Endothelial cell (in vitro differentiated cells): ENCODE data around the gene TLCD5. TPM values are rescaled to one million over a fixed set of nuclear protein-coding genes. Genes with fewer than 3 reads are reported as not detected.
A peak's percentile ranks its signal among the peaks of the same experiment; 100 is the strongest.

Source experiments
- DNase-seq: peaks from one replicate; pipeline ENCODE4 v3.0.0; 2021; ENCODE audit warnings: low spot score
- H3K27ac Mint-ChIP-seq: one replicate; pipeline ENCODE4 v1.8.0; 2021; ENCODE audit warnings: mixed read lengths, inconsistent platforms; ENCODE audit not compliant: unreplicated experiment
- H3K27me3 Mint-ChIP-seq: one replicate; pipeline ENCODE4 v1.8.0; 2021; ENCODE audit warnings: mild to moderate bottlenecking, moderate library complexity, mixed read lengths, inconsistent platforms; ENCODE audit not compliant: unreplicated experiment
- H3K36me3 Mint-ChIP-seq: one replicate; pipeline ENCODE4 v1.8.0; 2021; ENCODE audit warnings: mild to moderate bottlenecking, low read depth, mixed read lengths, inconsistent platforms; ENCODE audit not compliant: unreplicated experiment
- H3K4me1 Mint-ChIP-seq: one replicate; pipeline ENCODE4 v1.8.0; 2021; ENCODE audit warnings: mild to moderate bottlenecking, mixed read lengths, inconsistent platforms; ENCODE audit not compliant: unreplicated experiment
- H3K4me3 Mint-ChIP-seq: one replicate; pipeline ENCODE4 v1.8.0; 2021; ENCODE audit warnings: mild to moderate bottlenecking, mixed read lengths, inconsistent platforms; ENCODE audit not compliant: unreplicated experiment
- H3K9me3 Mint-ChIP-seq: one replicate; pipeline ENCODE4 v1.8.0; 2021; ENCODE audit warnings: mixed read lengths, inconsistent platforms; ENCODE audit not compliant: unreplicated experiment
- total RNA-seq: library from RNA; stranded (reverse); fragmentation: NEBNext Ultra II Directional; extraction: Animal tissue kit (Norgen Biotek cat#: 25700); gene quantifications from one replicate; pipeline ENCODE4 v1.2.1, GENCODE V29; 2021; ENCODE audit not compliant: unreplicated experiment
- TF ChIP-seq, protein P1 (sequence below): fragments of 200-600 bp; sonication (generic); IDR thresholded peaks from one replicate; pipeline ENCODE4 v1.5.0; 2021; ENCODE audit warnings: antibody characterized with exemption; ENCODE audit not compliant: unreplicated experiment

The TLCD5 gene
- total RNA-seq, 1 donor from 2014 or later: 15.2 TPM

DNA sequence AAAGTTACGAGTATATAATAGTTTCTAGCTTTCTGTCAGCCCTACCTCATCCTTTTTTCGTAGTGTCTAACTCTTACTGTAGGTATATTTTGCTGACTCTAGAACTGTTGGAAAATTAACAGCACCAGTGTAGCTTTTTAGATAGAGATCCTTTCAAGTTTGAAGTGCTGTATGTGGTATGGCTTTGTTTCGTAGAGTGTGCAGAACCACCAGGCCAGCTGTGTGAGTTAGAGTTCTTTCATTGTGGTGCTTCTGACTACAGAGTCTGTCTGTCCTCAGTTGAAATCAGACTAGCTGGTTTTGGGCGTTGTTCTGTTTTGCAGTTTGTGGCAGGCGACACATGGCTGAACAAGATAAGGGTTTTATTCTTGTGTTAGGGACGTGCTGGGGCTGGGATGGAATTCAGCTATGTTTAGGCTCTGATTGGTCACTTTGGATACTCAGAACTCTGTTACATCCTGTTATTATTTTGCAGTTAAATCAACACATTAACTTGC, 14.3 kb downstream of the TLCD5 start:
- TF ChIP-seq, protein P1, sequence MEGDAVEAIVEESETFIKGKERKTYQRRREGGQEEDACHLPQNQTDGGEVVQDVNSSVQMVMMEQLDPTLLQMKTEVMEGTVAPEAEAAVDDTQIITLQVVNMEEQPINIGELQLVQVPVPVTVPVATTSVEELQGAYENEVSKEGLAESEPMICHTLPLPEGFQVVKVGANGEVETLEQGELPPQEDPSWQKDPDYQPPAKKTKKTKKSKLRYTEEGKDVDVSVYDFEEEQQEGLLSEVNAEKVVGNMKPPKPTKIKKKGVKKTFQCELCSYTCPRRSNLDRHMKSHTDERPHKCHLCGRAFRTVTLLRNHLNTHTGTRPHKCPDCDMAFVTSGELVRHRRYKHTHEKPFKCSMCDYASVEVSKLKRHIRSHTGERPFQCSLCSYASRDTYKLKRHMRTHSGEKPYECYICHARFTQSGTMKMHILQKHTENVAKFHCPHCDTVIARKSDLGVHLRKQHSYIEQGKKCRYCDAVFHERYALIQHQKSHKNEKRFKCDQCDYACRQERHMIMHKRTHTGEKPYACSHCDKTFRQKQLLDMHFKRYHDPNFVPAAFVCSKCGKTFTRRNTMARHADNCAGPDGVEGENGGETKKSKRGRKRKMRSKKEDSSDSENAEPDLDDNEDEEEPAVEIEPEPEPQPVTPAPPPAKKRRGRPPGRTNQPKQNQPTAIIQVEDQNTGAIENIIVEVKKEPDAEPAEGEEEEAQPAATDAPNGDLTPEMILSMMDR: no peak
- Mint-ChIP-seq H3K9me3 (no peaks in the 10 kb centered on the region), H3K27me3 (peaks cover 6% of the 10 kb centered on the region), H3K4me1 (peaks cover 48% of the 10 kb centered on the region), H3K27ac (peak overlapping the region; percentile 98), H3K36me3 (peaks cover 11% of the 10 kb centered on the region), H3K4me3 (peak overlapping the region; percentile 92)
- peak; percentile 41 for DNase-seq

DNA sequence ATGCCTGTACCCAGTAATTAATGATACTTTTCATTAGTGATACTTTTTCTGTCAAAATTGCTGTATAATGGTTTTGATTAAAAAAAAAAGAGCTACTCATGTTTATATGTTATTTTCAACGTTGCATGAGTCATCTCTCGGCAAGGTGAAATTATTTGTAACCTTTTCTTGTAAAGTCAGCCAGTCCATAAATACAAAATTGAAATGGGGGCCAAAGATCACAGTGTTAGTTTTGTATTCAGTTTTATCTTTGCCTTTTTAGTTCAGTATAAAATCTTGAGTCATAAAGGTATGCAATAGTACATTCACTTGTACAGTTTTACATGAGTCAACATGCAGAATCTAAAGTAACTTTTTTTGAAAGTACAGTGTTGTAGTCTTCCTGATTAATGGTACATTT, 15.4 kb downstream of the TLCD5 start:
- H3K4me3 Mint-ChIP-seq: peak overlapping the region; percentile 21
- H3K4me1 Mint-ChIP-seq: peaks cover 51% of the 10 kb centered on the region
- peaks cover 11% of the 10 kb centered on the region for H3K36me3 Mint-ChIP-seq
- DNase-seq: no peak
- H3K9me3 Mint-ChIP-seq: no peaks in the 10 kb centered on the region
- TF ChIP-seq, protein P1: no peak
- H3K27me3 Mint-ChIP-seq: peaks cover 6% of the 10 kb centered on the region
- H3K27ac Mint-ChIP-seq: peak overlapping the region; percentile 98

DNA sequence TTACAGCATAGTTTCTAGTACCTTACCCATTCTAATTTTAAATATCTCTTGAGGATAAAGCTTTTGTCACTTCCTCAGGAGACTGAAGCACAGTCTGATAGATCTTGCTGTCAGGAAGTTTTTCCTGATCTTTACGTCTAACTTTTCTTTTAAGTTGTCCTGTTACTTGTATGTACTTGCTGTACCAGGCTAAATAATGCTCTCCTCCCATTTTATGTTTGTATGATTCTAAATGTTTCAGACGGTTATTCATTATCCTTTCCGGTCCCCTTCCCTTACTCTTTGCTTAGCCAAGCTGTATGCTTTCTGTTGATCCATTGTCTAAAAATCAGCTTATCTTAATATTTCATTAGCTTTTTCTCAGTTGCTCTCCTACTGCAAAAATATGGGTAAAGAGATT, 17.1 kb downstream of the TLCD5 start:
- H3K4me1 Mint-ChIP-seq: peaks cover 59% of the 10 kb centered on the region
- TF ChIP-seq, protein P1: no peak

DNA sequence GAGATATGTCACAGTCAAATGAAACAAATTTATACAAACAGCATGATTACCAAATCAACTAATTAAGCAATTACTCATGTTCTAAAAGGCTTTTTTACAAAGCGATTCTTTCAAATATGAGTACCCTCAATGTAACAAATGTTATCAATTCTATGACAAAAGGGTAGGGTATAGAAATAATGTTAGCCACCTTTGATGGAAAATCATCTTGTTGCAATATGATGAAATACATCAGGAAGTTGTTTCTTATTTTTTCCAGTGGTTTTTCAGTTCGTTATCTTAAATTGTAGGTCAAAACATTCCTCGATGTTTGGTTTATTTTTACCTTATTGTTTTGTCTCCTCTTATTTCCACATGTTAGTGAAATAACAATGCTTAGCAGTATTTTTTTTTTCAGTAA, 17.6 kb downstream of the TLCD5 start:
- Mint-ChIP-seq H3K27ac (no peak overlapping the region), H3K4me3 (peak overlapping the region; percentile 52), H3K9me3 (no peaks in the 10 kb centered on the region), H3K36me3 (peaks cover 3% of the 10 kb centered on the region), H3K4me1 (peaks cover 60% of the 10 kb centered on the region), H3K27me3 (peaks cover 3% of the 10 kb centered on the region)
- TF ChIP-seq, protein P1: no peak
- DNase-seq: no peak

More for the DNA sequence above, 17.1 kb downstream of the TLCD5 start:
- no peak for DNase-seq
- peaks cover 6% of the 10 kb centered on the region for H3K36me3 Mint-ChIP-seq
- no peaks in the 10 kb centered on the region for H3K9me3 Mint-ChIP-seq
- H3K4me3 Mint-ChIP-seq: peak overlapping the region; percentile 52
- peak overlapping the region; percentile 76 for H3K27ac Mint-ChIP-seq
- H3K27me3 Mint-ChIP-seq: peaks cover 3% of the 10 kb centered on the region

DNA sequence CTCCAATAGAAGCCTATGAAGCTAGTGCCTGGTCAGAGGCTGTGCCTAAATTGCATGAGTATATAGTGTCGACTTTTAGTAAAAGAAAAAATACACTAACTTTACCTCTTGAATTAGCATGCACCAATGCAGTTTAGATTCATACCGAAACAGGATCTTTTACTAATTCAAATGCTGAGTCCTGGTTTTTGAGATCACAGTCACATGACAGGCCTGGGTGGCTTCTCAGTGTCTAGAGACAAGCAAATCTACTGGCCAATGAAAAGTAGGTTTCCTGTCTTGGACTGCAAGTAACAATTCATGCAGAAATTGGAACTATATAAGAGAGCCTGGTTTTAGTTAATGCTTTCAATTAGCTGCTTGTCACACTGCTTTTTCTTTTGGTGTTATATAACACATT, 18.3 kb downstream of the TLCD5 start:
- no peak for DNase-seq
- Mint-ChIP-seq H3K4me3 (no peak overlapping the region), H3K27me3 (peaks cover 1% of the 10 kb centered on the region), H3K36me3 (no peaks in the 10 kb centered on the region), H3K4me1 (peaks cover 56% of the 10 kb centered on the region), H3K9me3 (no peaks in the 10 kb centered on the region), H3K27ac (no peak overlapping the region)
- TF ChIP-seq, protein P1: no peak
